ENCODE data around the gene PLA2G4B. TPM values are rescaled to one million over a fixed set of nuclear protein-coding genes. Genes with fewer than 3 reads are reported as not detected.

Gene PLA2G4B
- polyA plus RNA-seq, 1 donor (not counting 4 experiments of a cell fraction or from before 2014, with no cell fraction given) = 8.6 TPM

DNA sequence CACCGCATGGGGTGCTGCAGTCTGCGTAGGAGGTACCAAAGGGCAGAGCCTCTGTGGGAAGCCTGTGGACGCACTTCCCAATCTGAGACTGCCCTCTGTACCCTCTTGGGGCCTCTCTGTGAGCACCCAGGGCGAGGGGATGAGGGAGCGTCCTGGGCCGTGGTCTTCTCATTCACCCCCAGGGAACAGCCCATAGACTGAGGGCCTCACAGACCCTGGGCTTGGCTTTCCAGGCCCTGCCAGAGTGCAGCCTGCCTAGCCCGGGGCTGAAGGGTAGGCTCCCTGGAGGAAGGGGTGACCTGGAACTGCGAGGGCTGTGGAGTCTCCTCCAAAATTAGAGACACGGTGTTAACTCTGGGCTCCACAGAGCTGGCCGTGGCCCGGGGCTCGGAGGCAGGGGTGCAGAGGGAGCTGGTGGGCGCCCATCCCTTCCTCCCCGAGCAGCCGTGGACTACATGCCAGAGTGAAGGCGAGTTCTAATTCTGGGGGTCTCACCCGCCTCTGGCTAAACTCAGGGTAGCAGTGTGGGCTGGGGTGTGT, 55.7 kb downstream of the PLA2G4B start:
- Histone ChIP-seq H3K9me3 (ENCODE audit: control insufficient read depth, low read depth, low read length) (no peaks in the 10 kb centered on the region), H2AFZ (ENCODE audit: control insufficient read depth, low read length) (peak overlapping the region; percentile 39), H3K9ac (ENCODE audit: control insufficient read depth, extremely low read depth, insufficient read depth, low read length) (peak overlapping the region; percentile 72), H3K4me1 (ENCODE audit: control insufficient read depth, extremely low read depth, insufficient read depth, low read length) (peaks cover 19% of the 10 kb centered on the region), H3K27ac (ENCODE audit: control insufficient read depth, insufficient read depth, low read length) (peak overlapping the region; percentile 77), H3K4me2 (ENCODE audit: control insufficient read depth, extremely low read depth, insufficient read depth, low read depth, low read length) (peak overlapping the region; percentile 65), H4K20me1 (ENCODE audit: control insufficient read depth, extremely low read depth, insufficient read depth, low read length) (no peaks in the 10 kb centered on the region), H3K27me3 (ENCODE audit: control insufficient read depth, extremely low read depth, insufficient read depth, low read length) (no peaks in the 10 kb centered on the region), H3K9me1 (ENCODE audit: control insufficient read depth, extremely low read depth, insufficient read depth, low read length) (no peaks in the 10 kb centered on the region), H3K79me2 (ENCODE audit: control insufficient read depth, insufficient read depth, low read length) (no peaks in the 10 kb centered on the region), H3K4me3 (ENCODE audit: control insufficient read depth in 2 of 3, extremely low read depth in 1 of 3, insufficient read depth in 2 of 3, low read depth in 1 of 3, low read length in 3 of 3) (peak overlapping the region in 1 of 3 experiments; percentile 30), H3K36me3 (ENCODE audit: control insufficient read depth in 2 of 2, extremely low read depth in 1 of 2, insufficient read depth in 2 of 2, low read length in 2 of 2) (peaks cover 2 to 10% of the 10 kb centered on the region in 2 experiments)
- FAIRE-seq (no peak), DNase-seq (ENCODE audit: low read depth, low spot score) (no peak)
- dilution Hi-C loops (cut with MboI; ENCODE audit: extremely low pct_ligation_motif_present, low sequenced_read_pairs) = no loop called here
- no peak for TF ChIP-seq EZH2 (IDR thresholded peaks at IDR 0.05; ENCODE audit: low read length)
- TF ChIP-seq, protein P1, sequence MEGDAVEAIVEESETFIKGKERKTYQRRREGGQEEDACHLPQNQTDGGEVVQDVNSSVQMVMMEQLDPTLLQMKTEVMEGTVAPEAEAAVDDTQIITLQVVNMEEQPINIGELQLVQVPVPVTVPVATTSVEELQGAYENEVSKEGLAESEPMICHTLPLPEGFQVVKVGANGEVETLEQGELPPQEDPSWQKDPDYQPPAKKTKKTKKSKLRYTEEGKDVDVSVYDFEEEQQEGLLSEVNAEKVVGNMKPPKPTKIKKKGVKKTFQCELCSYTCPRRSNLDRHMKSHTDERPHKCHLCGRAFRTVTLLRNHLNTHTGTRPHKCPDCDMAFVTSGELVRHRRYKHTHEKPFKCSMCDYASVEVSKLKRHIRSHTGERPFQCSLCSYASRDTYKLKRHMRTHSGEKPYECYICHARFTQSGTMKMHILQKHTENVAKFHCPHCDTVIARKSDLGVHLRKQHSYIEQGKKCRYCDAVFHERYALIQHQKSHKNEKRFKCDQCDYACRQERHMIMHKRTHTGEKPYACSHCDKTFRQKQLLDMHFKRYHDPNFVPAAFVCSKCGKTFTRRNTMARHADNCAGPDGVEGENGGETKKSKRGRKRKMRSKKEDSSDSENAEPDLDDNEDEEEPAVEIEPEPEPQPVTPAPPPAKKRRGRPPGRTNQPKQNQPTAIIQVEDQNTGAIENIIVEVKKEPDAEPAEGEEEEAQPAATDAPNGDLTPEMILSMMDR (optimal IDR thresholded peaks at IDR 0.05 in 1 of 3, IDR thresholded peaks at IDR 0.05 in 1 of 3, conservative IDR thresholded peaks at IDR 0.05 in 1 of 3; ENCODE audit: extremely low read depth in 1 of 3, insufficient read depth in 2 of 3, low read length in 3 of 3) = no peak

GRCh38 chr15:41894791-41895463, 56.3 kb downstream of the PLA2G4B start:
- dilution Hi-C loops (cut with MboI; ENCODE audit: extremely low pct_ligation_motif_present, low sequenced_read_pairs) = no loop called here
- Histone ChIP-seq H3K27me3 (ENCODE audit: control insufficient read depth, extremely low read depth, insufficient read depth, low read length) (no peaks in the 10 kb centered on the region), H3K9ac (ENCODE audit: control insufficient read depth, extremely low read depth, insufficient read depth, low read length) (peak overlapping the region; percentile 72), H3K4me3 (ENCODE audit: control insufficient read depth in 2 of 3, extremely low read depth in 1 of 3, insufficient read depth in 2 of 3, low read depth in 1 of 3, low read length in 3 of 3) (peak overlapping the region in 2 of 3 experiments; percentile 9 to 30), H3K79me2 (ENCODE audit: control insufficient read depth, insufficient read depth, low read length) (no peaks in the 10 kb centered on the region), H3K4me1 (ENCODE audit: control insufficient read depth, extremely low read depth, insufficient read depth, low read length) (peaks cover 19% of the 10 kb centered on the region), H3K4me2 (ENCODE audit: control insufficient read depth, extremely low read depth, insufficient read depth, low read depth, low read length) (peak overlapping the region; percentile 65), H3K36me3 (ENCODE audit: control insufficient read depth in 2 of 2, extremely low read depth in 1 of 2, insufficient read depth in 2 of 2, low read length in 2 of 2) (peaks cover 5 to 10% of the 10 kb centered on the region in 2 experiments), H3K9me1 (ENCODE audit: control insufficient read depth, extremely low read depth, insufficient read depth, low read length) (no peaks in the 10 kb centered on the region), H2AFZ (ENCODE audit: control insufficient read depth, low read length) (peak overlapping the region; percentile 39), H4K20me1 (ENCODE audit: control insufficient read depth, extremely low read depth, insufficient read depth, low read length) (no peaks in the 10 kb centered on the region), H3K9me3 (ENCODE audit: control insufficient read depth, low read depth, low read length) (no peaks in the 10 kb centered on the region), H3K27ac (ENCODE audit: control insufficient read depth, insufficient read depth, low read length) (peak overlapping the region; percentile 77)
- FAIRE-seq (peak; percentile 84), DNase-seq (ENCODE audit: low read depth, low spot score) (peak; percentile 57)
- TF ChIP-seq, protein P1 (optimal IDR thresholded peaks at IDR 0.05 in 1 of 3, IDR thresholded peaks at IDR 0.05 in 1 of 3, conservative IDR thresholded peaks at IDR 0.05 in 1 of 3; ENCODE audit: extremely low read depth in 1 of 3, insufficient read depth in 2 of 3, low read length in 3 of 3) = peak in 2 of 3 experiments; percentile 14 to 45
- TF ChIP-seq EZH2 (IDR thresholded peaks at IDR 0.05; ENCODE audit: low read length) = no peak

All from keratinocyte (primary cell).